K562 (cell line): ENCODE measurements around the gene BNC1. TPM values are rescaled to one million over a fixed set of nuclear protein-coding genes. Genes with fewer than 3 reads are reported as not detected.

ENCODE experiments used
- ATAC-seq: fragments of 200-7000 bp; cut with Tn5 transposase; 3 replicates; pipeline ENCODE4 v1.9.1; 2020; ENCODE audit warnings: moderate library complexity
- BruUV-seq: library from RNA; stranded (reverse); fragments of 400-500 nt; replicated peaks from 2 replicates; lab custom pipeline; 2021; lab: Mats Ljungman, UMichigan
- CTCF ChIA-PET: fragments of 300-600 bp; formaldehyde crosslinking; extraction: SDS; loops from one replicate; lab custom pipeline; 2021; ENCODE audit warnings: low intra/inter-chr PET ratio; lab: Yijun Ruan, JAX
- POLR2A ChIA-PET: fragments of 300-600, 350-650 bp; sonication (Branson Sonifier 250); formaldehyde crosslinking; extraction: SDS; loops from one replicate; lab custom pipeline; 2021; ENCODE audit warnings: antibody characterized with exemption, inconsistent platforms; lab: Yijun Ruan, JAX
- DNase-seq, 4 experiments: peaks; one replicate each; pipeline versions ENCODE4 v3.0.0 to v3.0.0-alpha.2; 2011 to 2018; ENCODE audit warnings: low spot score in 3 of 4, mixed read lengths in 3 of 4; ENCODE audit errors: extremely low read depth in 1 of 4
- FAIRE-seq: peaks from 2 replicates; lab custom pipeline; 2011; peaks lifted over from hg19 to GRCh38; lab: Jason Lieb, UNC
- H2AFZ ChIP-seq: 2 replicates; pipeline ENCODE4 v1.6.0; 2011; ENCODE audit warnings: low read depth, low read length, control low read depth, inconsistent platforms
- H3K27ac ChIP-seq: fragments of 200-600 bp; 3 replicates; pipeline ENCODE4 v1.8.0; 2011; ENCODE audit warnings: low read depth, mild to moderate bottlenecking, control low read depth, inconsistent platforms, low read length, moderate library complexity, mixed read lengths; ENCODE audit errors: extremely low read depth
- H3K27me3 ChIP-seq, 2 experiments: fragments of 300-600 bp in 1 of 2; 2 replicates in 1 of 2; 3 replicates in 1 of 2; pipeline versions ENCODE4 v1.6.0 to v1.8.0; 2011; ENCODE audit warnings: inconsistent platforms in 2 of 2, low read length in 2 of 2, mild to moderate bottlenecking in 1 of 2, mixed read lengths in 1 of 2, moderate library complexity in 1 of 2; ENCODE audit not compliant: control insufficient read depth in 2 of 2, insufficient read depth in 2 of 2
- H3K36me3 ChIP-seq: fragments of 300-600 bp; 3 replicates; pipeline ENCODE4 v1.8.0; 2011; ENCODE audit warnings: mild to moderate bottlenecking, low read length, inconsistent platforms; ENCODE audit not compliant: control insufficient read depth, insufficient read depth
- H3K4me1 ChIP-seq, 2 experiments: fragments of 200-600 bp in 1 of 2; replicated peaks in 1 of 2; 2 replicates in 1 of 2; 3 replicates in 1 of 2; pipeline versions ENCODE4 v1.5.1 to v1.8.0; 2011; ENCODE audit warnings: inconsistent platforms in 2 of 2, low read length in 2 of 2, mild to moderate bottlenecking in 1 of 2, mixed read lengths in 1 of 2, moderate library complexity in 1 of 2; ENCODE audit not compliant: control insufficient read depth in 2 of 2, insufficient read depth in 2 of 2
- H3K4me2 ChIP-seq: 2 replicates; pipeline ENCODE4 v1.6.1; 2011; ENCODE audit warnings: low read length, control low read depth, inconsistent platforms, mixed read lengths; ENCODE audit not compliant: insufficient read depth
- H3K4me3 ChIP-seq: fragments of 200-600 bp; sonication (generic), shearing (Covaris generic); 2 replicates; pipeline ENCODE4 v1.5.1; 2016; ENCODE audit warnings: control low read depth, inconsistent platforms
- H3K79me2 ChIP-seq: fragments of 200-600 bp; 3 replicates; pipeline ENCODE4 v1.8.0; 2011; ENCODE audit warnings: low read length, inconsistent platforms; ENCODE audit not compliant: control insufficient read depth, insufficient read depth
- H3K9ac ChIP-seq, 2 experiments: 2 replicates each; pipeline versions ENCODE4 v1.6.0 to v1.6.1; 2011; ENCODE audit warnings: low read depth in 2 of 2, low read length in 2 of 2, control low read depth in 1 of 2, inconsistent platforms in 1 of 2, mild to moderate bottlenecking in 1 of 2, mixed read lengths in 1 of 2; ENCODE audit not compliant: insufficient read depth in 1 of 2
- H3K9me1 ChIP-seq: one replicate; pipeline ENCODE4 v1.6.0; 2011; ENCODE audit warnings: inconsistent platforms, mild to moderate bottlenecking, low read length, moderate library complexity; ENCODE audit not compliant: control insufficient read depth, insufficient read depth
- H3K9me3 ChIP-seq: replicated peaks from 2 replicates; pipeline ENCODE4 v1.5.1; 2011; ENCODE audit warnings: low read depth, low read length, inconsistent platforms; ENCODE audit not compliant: control insufficient read depth, insufficient read depth
- H4K20me1 ChIP-seq: replicated peaks from 2 replicates; pipeline ENCODE4 v1.6.1; 2011; ENCODE audit warnings: low read length, inconsistent platforms, mixed read lengths; ENCODE audit not compliant: control insufficient read depth, insufficient read depth
- ETV1 ChIP-seq: fragments of 450-650 bp; conservative IDR thresholded peaks from 2 replicates; pipeline ENCODE4 v1.6.1; 2016; ENCODE audit warnings: missing genetic modification characterization, control low read depth, low read depth, missing compliant biosample characterization
- GTF2B ChIP-seq: IDR thresholded peaks from 2 replicates; pipeline ENCODE4 v1.6.1; 2011; ENCODE audit not compliant: insufficient read length; ENCODE audit errors: extremely low read depth
- NEUROD1 ChIP-seq: fragments of 150-350 bp; IDR thresholded peaks from 2 replicates; pipeline ENCODE4 v1.6.1; 2014; ENCODE audit warnings: borderline replicate concordance, low read length, low read depth; ENCODE audit not compliant: partially characterized antibody
- PREB ChIP-seq: sonication (generic); formaldehyde crosslinking; IDR thresholded peaks from 2 replicates; pipeline ENCODE4 v1.8.1; 2023; ENCODE audit warnings: mild to moderate bottlenecking, missing genetic modification reagents
- PTBP1 ChIP-seq: fragments of 200-400 bp; formaldehyde crosslinking; IDR thresholded peaks from 2 replicates; pipeline ENCODE4 v1.6.1; 2017; ENCODE audit warnings: low read depth, low read length
- RAD51 ChIP-seq: fragments of 450-650 bp; IDR thresholded peaks from 2 replicates; pipeline ENCODE4 v1.7.1; 2016; ENCODE audit warnings: low read depth, mild to moderate bottlenecking, borderline replicate concordance
- TRIM24 ChIP-seq, 2 experiments: fragments of 450-650 bp; IDR thresholded peaks; 2 replicates each; pipeline ENCODE4 v1.6.1; 2016
- ZBTB12 ChIP-seq: fragments of 250-450 bp; sonication (Bioruptor Pico); IDR thresholded peaks from 2 replicates; pipeline ENCODE4 v1.4.0; 2020
- ZNF318 ChIP-seq, 2 experiments: fragments of 450-650 bp; IDR thresholded peaks; 2 replicates each; pipeline ENCODE4 v1.6.1; 2016; ENCODE audit warnings: mild to moderate bottlenecking in 2 of 2, borderline replicate concordance in 1 of 2, low read depth in 1 of 2, moderate library complexity in 1 of 2
- WGBS: fragments of 100-300 bp; shearing (Covaris generic); methylation state at CpG from one replicate; pipeline ENCODE4 v1.1.6; 2016; ENCODE audit warnings: low coverage, mixed read lengths; ENCODE audit not compliant: insufficient coverage; ENCODE audit errors: missing lambda C conversion rate; 5-methylcytosine and 5-hydroxymethylcytosine counted together
- in situ Hi-C: fragments of 300-500 bp; cut with MboI; formaldehyde crosslinking; loops from 4 replicates; pipeline ENCODE4 v1.15.0; 2018; ENCODE audit warnings: inconsistent platforms, mixed read lengths
- intact Hi-C: fragments of 100-400 bp; cut with micrococcal nuclease; formaldehyde crosslinking; loops from 2 replicates; pipeline ENCODE4 v1.14.2; 2022
- polyA plus RNA-seq, 8 experiments: library from polyadenylated mRNA; depleted of rRNA in 4 of 8; stranded (reverse) in 5 of 8; unstranded in 3 of 8; fragments of >200 nt; fragmentation: Nextera tagmentation in 2 of 8; fragmentation: Illumina TruSeq in 1 of 8; extraction: Ambion mirVana in 2 of 8; extraction: Trizol in 1 of 8; gene quantifications; 2 replicates each; pipeline versions ENCODE4 v1.2.1 to v1.2.3, GENCODE V29; 2011 to 2014; ENCODE audit warnings: inconsistent platforms in 1 of 8, missing spikeins in 1 of 8
- total RNA-seq, 7 experiments: library from RNA; depleted of rRNA in 6 of 7; stranded (reverse); fragments of >200 nt in 6 of 7; fragmentation: Illumina TruSeq in 2 of 7; extraction: Trizol in 2 of 7; gene quantifications; 2 replicates each; pipeline versions ENCODE4 v1.2.1 to v1.2.3, GENCODE V29; 2011 to 2021; ENCODE audit warnings: low replicate concordance in 1 of 7

The BNC1 gene
- total and polyA plus RNA-seq, 9 of the 15 experiments (the other 6 are each of a cell fraction or from before 2014, with no cell fraction given): not detected

- Histone ChIP-seq H3K4me3 (no peak overlapping the region), H3K9me1 (no peaks in the 10 kb centered on the region), H3K9me3 (no peaks in the 10 kb centered on the region), H3K4me2 (no peak overlapping the region), H2AFZ (no peak overlapping the region), H4K20me1 (no peaks in the 10 kb centered on the region), H3K27ac (no peak overlapping the region), H3K9ac (no peak overlapping the region), H3K36me3 (no peaks in the 10 kb centered on the region), H3K79me2 (no peaks in the 10 kb centered on the region), H3K4me1 (peaks cover 0 to 6% of the 10 kb centered on the region in 2 experiments; a peak in 1 of 5 replicates), H3K27me3 (peaks cover 5 to 14% of the 10 kb centered on the region in 2 experiments; a peak in 4 of 5 replicates)
- 1% methylated on average over 5 of the region's 10 CpGs for WGBS
- ChIA-PET CTCF (no interaction called here), POLR2A (no interaction called here)
- DNase-seq (no peak), ATAC-seq (no peak), FAIRE-seq (no peak)
- BruUV-seq: no TSS peak
- TF ChIP-seq ZBTB12 (no peak), ETV1 (no peak), NEUROD1 (no peak), PTBP1 (no peak), PREB (CRISPR knock-in tag) (no peak), GTF2B (no peak), TRIM24 (IDR thresholded peaks at IDR 0.05) (no peak), RAD51 (no peak), ZNF318 (IDR thresholded peaks at IDR 0.05; ENCODE audit: borderline replicate concordance in 1 of 2, low read depth in 1 of 2) (no peak)
- intact Hi-C loops (no loop called here), in situ Hi-C loops (no loop called here)
These were observed 1.7 kb downstream of the BNC1 start for GRCh38 chr15:83282776-83283137.
